ENCODE results near the gene LMO7.

LMO7 gene

DNA sequence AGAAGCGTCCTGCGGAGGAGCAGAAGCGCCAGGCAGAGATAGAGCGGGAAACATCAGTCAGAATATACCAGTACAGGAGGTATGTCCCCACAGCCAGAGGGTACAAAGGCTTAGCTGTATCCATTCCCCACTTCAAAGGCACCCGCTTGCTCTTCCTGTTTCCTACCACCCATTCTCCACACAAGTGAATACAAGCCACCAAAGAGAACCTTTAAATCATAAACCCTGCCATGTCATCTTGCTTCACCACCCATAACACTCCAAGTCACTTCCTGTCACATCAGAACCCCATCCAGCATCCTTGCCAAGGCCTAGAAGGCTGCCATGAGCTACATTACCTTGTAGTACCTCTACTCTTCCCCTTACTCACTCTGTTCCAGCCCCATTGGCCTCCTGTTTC is 205.8 kb downstream of the LMO7 start:
- no peak for DNase-seq (ENCODE audit: low read depth, low spot score)

DNA sequence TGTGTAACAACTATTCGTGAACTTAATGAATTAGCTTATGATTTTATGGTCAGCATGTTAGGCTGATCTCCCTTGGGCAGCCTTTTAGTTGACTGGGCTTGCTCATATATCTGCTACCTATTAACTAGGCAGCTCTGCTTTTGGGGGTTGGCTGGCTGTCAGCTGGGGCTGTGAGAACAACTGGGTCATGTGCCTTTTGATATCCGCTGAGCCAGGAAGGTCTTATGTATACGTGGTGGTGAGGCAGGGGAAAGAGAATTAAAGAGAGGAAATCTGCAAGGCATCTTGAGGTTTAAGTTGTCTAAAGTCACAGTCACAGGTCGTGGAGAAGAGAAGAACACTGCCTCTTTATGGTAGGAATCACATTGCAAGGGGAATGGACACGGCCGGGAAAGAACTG is 206.9 kb downstream of the LMO7 start:
- no peak for DNase-seq (ENCODE audit: low read depth, low spot score)

DNA sequence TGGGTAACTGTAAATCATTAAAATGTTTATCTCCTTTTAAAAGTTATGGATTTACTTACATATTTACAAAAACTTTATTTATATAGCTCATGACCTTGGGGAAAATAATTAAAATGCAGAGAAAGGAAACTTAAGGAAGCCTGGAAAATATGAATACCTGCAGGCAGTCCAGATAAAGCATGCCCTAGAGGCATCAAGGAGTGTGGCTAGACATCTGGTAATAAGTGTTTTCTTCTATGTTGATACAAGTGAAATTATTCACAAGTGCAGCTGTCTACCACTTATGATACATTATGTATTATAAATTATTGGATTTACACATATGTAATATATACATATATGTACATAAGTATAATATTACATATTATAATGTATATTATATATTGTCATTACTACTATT is 207.9 kb downstream of the LMO7 start:
- DNase-seq (ENCODE audit: low read depth, low spot score): no peak

GRCh38 chr13:75847588-75847987 is 211.5 kb downstream of the LMO7 start:
- DNase-seq (ENCODE audit: low read depth, low spot score): no peak

DNA sequence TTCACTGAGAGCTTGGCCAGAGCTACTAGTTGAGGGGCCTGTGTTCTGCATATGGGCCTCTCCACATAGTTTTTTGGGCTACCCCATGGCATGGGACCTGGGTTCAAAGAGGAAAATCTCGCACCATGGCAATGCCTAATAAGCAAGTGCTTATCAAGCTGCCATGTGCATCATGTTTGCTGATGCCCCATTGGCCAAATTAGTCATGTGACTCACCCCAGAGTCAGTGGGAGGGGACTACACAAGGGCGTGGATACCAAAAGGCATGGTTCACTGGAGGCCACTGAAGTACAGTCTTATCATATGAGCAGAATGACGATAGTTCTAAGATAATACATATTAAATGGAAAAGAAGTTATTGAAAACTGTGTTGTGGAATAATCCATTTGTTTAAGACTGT is 214.8 kb downstream of the LMO7 start:
- DNase-seq (ENCODE audit: low read depth, low spot score): no peak

- no peak for DNase-seq (ENCODE audit: low read depth, low spot score)
Observed at GRCh38 chr13:75855216-75855615, 219.1 kb downstream of the LMO7 start.

GRCh38 chr13:75855847-75856246 is 219.7 kb downstream of the LMO7 start:
- no peak for DNase-seq (ENCODE audit: low read depth, low spot score)

DNA sequence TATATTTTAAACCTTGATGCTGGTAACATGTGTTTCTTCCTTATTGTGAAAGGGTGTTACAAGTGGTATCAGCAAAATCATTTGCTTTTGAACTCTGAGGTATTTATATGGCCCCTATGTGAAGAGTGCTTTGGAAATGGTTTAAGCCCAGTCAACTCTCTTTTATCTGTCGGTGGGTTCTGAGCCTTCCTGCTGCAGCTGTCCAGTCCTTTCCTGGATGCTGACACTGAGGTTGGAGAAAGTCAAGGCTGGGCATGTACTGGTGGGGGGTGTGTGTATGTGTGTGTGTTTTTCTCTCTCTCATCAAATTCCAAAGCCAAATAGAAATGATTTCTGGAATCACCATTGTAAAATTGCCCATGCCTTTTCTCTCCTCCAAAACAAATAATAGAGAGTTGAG is 221.2 kb downstream of the LMO7 start:
- no peak for DNase-seq (ENCODE audit: low read depth, low spot score)

GRCh38 chr13:75860935-75861334 is 224.8 kb downstream of the LMO7 start:
- DNase-seq (ENCODE audit: low read depth, low spot score): no peak

DNA sequence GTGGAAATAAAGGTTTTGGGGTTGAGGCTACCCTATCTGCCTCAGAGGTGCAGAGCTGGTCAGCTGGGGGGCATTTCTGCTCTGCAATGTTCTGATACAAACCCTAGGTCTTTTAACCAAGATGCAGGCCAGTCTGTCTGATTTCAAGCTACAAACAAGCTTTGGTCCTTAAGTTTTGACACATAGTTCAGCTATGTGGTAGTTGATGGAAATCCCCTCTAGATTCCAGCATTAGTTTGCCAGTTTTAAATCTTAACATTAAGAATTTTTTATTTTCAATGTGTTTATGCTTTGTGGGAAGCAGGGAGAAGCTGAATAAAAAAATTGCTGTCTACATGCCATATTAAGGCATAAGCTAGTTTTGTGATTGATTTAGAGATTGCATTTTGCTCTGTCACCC is 225.7 kb downstream of the LMO7 start:
- DNase-seq (ENCODE audit: low read depth, low spot score): no peak

- no peak for DNase-seq (ENCODE audit: low read depth, low spot score)
Observed at GRCh38 chr13:75864718-75865117, 228.6 kb downstream of the LMO7 start.

GRCh38 chr13:75867379-75868117 is 231.4 kb downstream of the LMO7 start:
- no peak for DNase-seq (ENCODE audit: low read depth, low spot score)

- no peak for DNase-seq (ENCODE audit: low read depth, low spot score)
Observed at GRCh38 chr13:75869981-75870380, 233.9 kb downstream of the LMO7 start.

GRCh38 chr13:75870397-75870903 is 234.3 kb downstream of the LMO7 start:
- DNase-seq (ENCODE audit: low read depth, low spot score): no peak

GRCh38 chr13:75871059-75871458 is 234.9 kb downstream of the LMO7 start:
- DNase-seq (ENCODE audit: low read depth, low spot score): no peak

DNA sequence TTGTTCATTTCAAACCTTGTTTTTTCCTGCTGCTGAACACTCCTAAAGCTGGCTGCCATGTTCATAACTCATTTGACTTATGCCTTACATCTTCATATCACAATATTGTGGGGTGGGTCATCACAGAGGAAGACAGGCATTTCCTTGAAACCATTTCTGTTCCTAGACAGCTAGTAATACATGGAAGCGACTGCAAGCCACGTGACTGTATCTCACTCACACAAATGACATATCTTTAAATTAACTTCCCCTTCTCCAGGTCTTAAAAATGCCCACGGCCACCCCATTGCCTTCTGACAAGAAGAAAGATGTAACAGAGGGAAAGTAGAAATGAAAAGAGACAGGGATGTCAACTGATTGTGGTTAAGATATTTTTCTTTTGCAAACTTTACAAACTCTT is 236.8 kb downstream of the LMO7 start:
- no peak for DNase-seq (ENCODE audit: low read depth, low spot score)

GRCh38 chr13:75873494-75873893 is 237.4 kb downstream of the LMO7 start:
- DNase-seq (ENCODE audit: low read depth, low spot score): no peak

GRCh38 chr13:75875450-75875849 is 239.3 kb downstream of the LMO7 start:
- no peak for DNase-seq (ENCODE audit: low read depth, low spot score)

- peak; percentile 10 for DNase-seq (ENCODE audit: low read depth, low spot score)
Observed at GRCh38 chr13:75876142-75877050, 240.3 kb downstream of the LMO7 start.

DNA sequence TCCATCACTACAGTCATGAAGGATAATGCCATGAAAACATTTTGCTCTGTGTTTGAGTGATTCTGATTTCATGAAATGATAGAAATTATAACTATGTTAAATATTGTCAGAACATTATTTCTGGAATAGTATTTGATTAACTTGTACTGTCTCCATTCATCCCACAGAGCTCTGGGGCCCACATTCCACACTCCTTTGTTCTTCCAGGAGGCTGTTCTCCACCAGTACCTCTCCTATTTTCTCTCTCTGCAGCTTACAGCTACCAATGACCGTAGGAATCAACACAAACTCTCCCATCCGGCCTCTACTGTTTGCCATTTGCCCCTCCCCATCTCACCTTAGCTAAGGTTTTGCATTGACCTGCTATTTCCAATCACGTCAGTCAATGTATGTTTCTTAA is 240.9 kb downstream of the LMO7 start:
- no peak for DNase-seq (ENCODE audit: low read depth, low spot score)

DNA sequence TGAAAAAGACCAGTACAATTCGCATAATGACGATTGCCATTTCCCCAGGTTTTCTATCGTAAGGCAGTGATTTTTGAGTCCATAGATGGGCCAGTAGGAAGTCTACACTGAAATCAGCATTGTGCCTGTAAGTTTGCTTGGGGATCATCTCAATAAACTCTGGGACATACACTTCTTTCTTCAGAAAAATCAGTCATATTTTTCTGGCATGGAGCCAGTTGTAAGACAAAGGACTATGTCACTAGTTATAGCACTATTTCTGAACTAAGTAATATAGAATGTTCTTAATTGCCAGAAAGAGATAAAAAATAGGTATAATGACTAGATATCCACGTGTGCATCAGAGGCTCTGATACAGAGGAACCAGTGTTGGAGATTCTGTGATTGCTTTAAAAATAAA is 243.5 kb downstream of the LMO7 start:
- DNase-seq (ENCODE audit: low read depth, low spot score): no peak

- no peak for DNase-seq (ENCODE audit: low read depth, low spot score)
Observed at GRCh38 chr13:75881109-75881775, 245.1 kb downstream of the LMO7 start.

Measured in activated CD4-positive, CD25-positive, alpha-beta regulatory T cell treated with anti-CD3 and anti-CD28 coated beads, Interleukin-2, amount 50 U/mL, for 16 hours (primary cell).